HEK293 (cell line): ENCODE data around the gene TRIM46.

Experiments used
- BCL11B ChIP-seq: fragments of 450-650 bp; formaldehyde crosslinking; IDR thresholded peaks from 2 replicates; pipeline ENCODE4 v1.5.1; 2016; ENCODE audit warnings: low read depth, missing biosample characterization, missing genetic modification characterization
- GLI4 ChIP-seq: fragments of 450-650 bp; formaldehyde crosslinking; IDR thresholded peaks from 2 replicates; pipeline ENCODE4 v1.5.1; 2016; ENCODE audit warnings: missing biosample characterization, missing genetic modification characterization
- MYNN ChIP-seq: fragments of 450-650 bp; formaldehyde crosslinking; IDR thresholded peaks from 2 replicates; pipeline ENCODE4 v1.5.1; 2016; ENCODE audit warnings: missing biosample characterization, missing genetic modification characterization, borderline replicate concordance
- WT1 ChIP-seq: fragments of 450-650 bp; formaldehyde crosslinking; IDR thresholded peaks from 2 replicates; pipeline ENCODE4 v1.5.1; 2016; ENCODE audit warnings: missing biosample characterization, missing genetic modification characterization
- YY2 ChIP-seq: fragments of 450-650 bp; formaldehyde crosslinking; IDR thresholded peaks from 2 replicates; pipeline ENCODE4 v1.5.1; 2016; ENCODE audit warnings: missing biosample characterization, missing genetic modification characterization
- ZBTB20 ChIP-seq: fragments of 450-650 bp; formaldehyde crosslinking; IDR thresholded peaks from 2 replicates; pipeline ENCODE4 v1.5.1; 2016; ENCODE audit warnings: missing biosample characterization, missing genetic modification characterization
- ZBTB21 ChIP-seq: fragments of 450-650 bp; formaldehyde crosslinking; IDR thresholded peaks from 2 replicates; pipeline ENCODE4 v1.5.1; 2017; ENCODE audit warnings: missing biosample characterization, missing genetic modification characterization
- ZFP37 ChIP-seq: fragments of 450-650 bp; formaldehyde crosslinking; IDR thresholded peaks from 2 replicates; pipeline ENCODE4 v1.5.1; 2016; ENCODE audit warnings: missing biosample characterization, missing genetic modification characterization
- ZFP69B ChIP-seq: fragments of 450-650 bp; formaldehyde crosslinking; IDR thresholded peaks from 2 replicates; pipeline ENCODE4 v1.5.1; 2016; ENCODE audit warnings: missing biosample characterization, missing genetic modification characterization
- ZNF132 ChIP-seq: fragments of 450-650 bp; formaldehyde crosslinking; IDR thresholded peaks from 2 replicates; pipeline ENCODE4 v1.5.1; 2017; ENCODE audit warnings: missing biosample characterization, missing genetic modification characterization, borderline replicate concordance
- ZNF184 ChIP-seq: fragments of 450-650 bp; IDR thresholded peaks from 2 replicates; pipeline ENCODE4 v1.5.1; 2018; ENCODE audit warnings: missing biosample characterization, mild to moderate bottlenecking, missing genetic modification characterization
- ZNF211 ChIP-seq: fragments of 450-650 bp; formaldehyde crosslinking; IDR thresholded peaks from 2 replicates; pipeline ENCODE4 v1.5.1; 2016; ENCODE audit warnings: low read depth, missing biosample characterization, missing genetic modification characterization
- ZNF311 ChIP-seq: fragments of 450-650 bp; formaldehyde crosslinking; IDR thresholded peaks from 2 replicates; pipeline ENCODE4 v1.5.1; 2017; ENCODE audit warnings: missing biosample characterization, missing genetic modification characterization, borderline replicate concordance
- ZNF37A ChIP-seq: fragments of 450-650 bp; IDR thresholded peaks from 2 replicates; pipeline ENCODE4 v1.5.1; 2018; ENCODE audit warnings: missing biosample characterization, missing genetic modification characterization
- ZNF394 ChIP-seq: fragments of 450-650 bp; formaldehyde crosslinking; IDR thresholded peaks from 2 replicates; pipeline ENCODE4 v1.5.1; 2016; ENCODE audit warnings: missing biosample characterization, missing genetic modification characterization, mild to moderate bottlenecking, moderate library complexity, borderline replicate concordance
- ZNF521 ChIP-seq: fragments of 450-650 bp; formaldehyde crosslinking; IDR thresholded peaks from 2 replicates; pipeline ENCODE4 v1.5.1; 2017; ENCODE audit warnings: missing biosample characterization, mild to moderate bottlenecking, missing genetic modification characterization
- ZNF529 ChIP-seq: fragments of 450-650 bp; formaldehyde crosslinking; IDR thresholded peaks from 2 replicates; pipeline ENCODE4 v1.5.1; 2017; ENCODE audit warnings: missing genetic modification characterization, missing biosample characterization; ENCODE audit not compliant: insufficient replicate concordance
- ZNF560 ChIP-seq: fragments of 450-650 bp; formaldehyde crosslinking; IDR thresholded peaks from 2 replicates; pipeline ENCODE4 v1.5.1; 2017; ENCODE audit warnings: missing biosample characterization, missing genetic modification characterization, borderline replicate concordance
- ZNF571 ChIP-seq: fragments of 450-650 bp; formaldehyde crosslinking; IDR thresholded peaks from 2 replicates; pipeline ENCODE4 v1.5.0; 2017; ENCODE audit warnings: missing biosample characterization, missing genetic modification characterization
- ZNF677 ChIP-seq: fragments of 450-650 bp; IDR thresholded peaks from 2 replicates; pipeline ENCODE4 v1.5.0; 2018; ENCODE audit warnings: missing biosample characterization, mild to moderate bottlenecking, missing genetic modification characterization, moderate library complexity
- ZNF747 ChIP-seq: fragments of 450-650 bp; formaldehyde crosslinking; IDR thresholded peaks from 2 replicates; pipeline ENCODE4 v1.5.1; 2016; ENCODE audit warnings: missing biosample characterization, missing genetic modification characterization
- ZNF768 ChIP-seq: fragments of 450-650 bp; formaldehyde crosslinking; IDR thresholded peaks from 2 replicates; pipeline ENCODE4 v1.5.1; 2018; ENCODE audit warnings: missing biosample characterization, mild to moderate bottlenecking, missing genetic modification characterization
- ZNF791 ChIP-seq: fragments of 450-650 bp; formaldehyde crosslinking; IDR thresholded peaks from 2 replicates; pipeline ENCODE4 v1.5.1; 2016; ENCODE audit warnings: missing biosample characterization, missing genetic modification characterization
- ZNF843 ChIP-seq: fragments of 450-650 bp; formaldehyde crosslinking; IDR thresholded peaks from 2 replicates; pipeline ENCODE4 v1.5.1; 2016; ENCODE audit warnings: missing biosample characterization, missing genetic modification characterization
- ZSCAN30 ChIP-seq: fragments of 450-650 bp; IDR thresholded peaks from 2 replicates; pipeline ENCODE4 v1.5.1; 2018; ENCODE audit warnings: missing biosample characterization, mild to moderate bottlenecking, missing genetic modification characterization, moderate library complexity
- ZXDB ChIP-seq: fragments of 450-650 bp; formaldehyde crosslinking; IDR thresholded peaks from 2 replicates; pipeline ENCODE4 v1.5.1; 2016; ENCODE audit warnings: missing biosample characterization, missing genetic modification characterization
- TF ChIP-seq, protein P1 (sequence below): fragments of 450-650 bp; formaldehyde crosslinking; IDR thresholded peaks from 2 replicates; pipeline ENCODE4 v1.5.1; 2016; ENCODE audit warnings: missing biosample characterization, missing genetic modification characterization
- TF ChIP-seq, protein P2 (sequence below): fragments of 450-650 bp; formaldehyde crosslinking; IDR thresholded peaks from 2 replicates; pipeline ENCODE4 v1.5.1; 2016; ENCODE audit warnings: missing biosample characterization, missing genetic modification characterization, borderline replicate concordance
- TF ChIP-seq, protein P3 (sequence below): fragments of 450-650 bp; formaldehyde crosslinking; IDR thresholded peaks from 2 replicates; pipeline ENCODE4 v1.5.1; 2016; ENCODE audit warnings: missing biosample characterization, missing genetic modification characterization, borderline replicate concordance
- TF ChIP-seq, protein P4 (sequence below): fragments of 450-650 bp; formaldehyde crosslinking; IDR thresholded peaks from 2 replicates; pipeline ENCODE4 v1.5.1; 2016; ENCODE audit warnings: missing biosample characterization, missing genetic modification characterization
- TF ChIP-seq, protein P5 (sequence below): fragments of 450-650 bp; formaldehyde crosslinking; IDR thresholded peaks from 2 replicates; pipeline ENCODE4 v1.5.0; 2017; ENCODE audit warnings: missing biosample characterization, missing genetic modification characterization, borderline replicate concordance

Gene TRIM46

DNA sequence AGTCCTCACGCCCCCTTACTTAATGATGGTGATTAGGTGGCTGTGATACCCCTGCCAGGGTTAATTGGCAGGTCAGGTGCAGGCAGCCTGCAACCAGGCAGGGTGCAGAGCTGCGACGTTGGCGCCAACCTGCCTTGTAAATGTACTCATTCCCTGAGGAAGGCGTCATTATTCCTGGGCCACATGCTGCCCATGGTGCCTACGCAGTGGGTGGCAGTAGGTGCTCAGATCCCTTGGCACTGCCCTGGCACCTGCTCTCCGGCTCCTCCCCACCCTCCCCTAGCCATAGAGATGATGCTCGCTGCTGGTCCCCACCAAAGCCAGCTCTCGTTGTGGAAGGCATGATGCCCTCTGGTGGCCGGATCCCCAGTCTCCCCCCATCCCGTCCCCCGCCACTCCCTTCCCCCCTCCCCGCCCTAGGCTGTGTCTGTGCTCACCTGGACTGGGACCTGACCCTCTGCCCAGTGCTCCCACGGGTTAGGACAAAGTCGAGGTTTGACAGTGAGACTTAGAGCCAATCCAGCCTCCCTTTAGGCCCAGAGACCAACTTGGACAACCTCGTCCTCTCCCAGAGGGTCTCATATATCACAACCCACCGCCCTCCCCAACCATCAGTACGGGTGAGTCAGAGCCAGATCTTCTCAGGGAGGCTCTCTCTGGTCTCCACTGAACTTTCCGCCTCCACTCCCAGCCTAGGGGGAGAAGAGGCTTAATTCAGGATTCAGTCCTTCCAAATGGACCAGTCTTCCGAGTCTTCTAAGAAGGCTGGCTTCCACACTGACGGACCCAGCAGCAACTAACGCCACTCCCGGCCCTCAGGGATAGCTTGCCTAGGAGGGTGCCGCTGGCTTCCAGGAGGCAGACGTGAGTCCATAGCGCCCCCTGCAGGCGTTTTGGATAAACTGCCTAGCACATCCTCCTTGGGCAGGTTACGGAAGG lies 6.2 kb upstream of the TRIM46 start (continued):
- TF ChIP-seq WT1 (tag by site-specific recombination) = 0 out of 2 replicates have a peak, but pooled peaks have one; percentile 23
- TF ChIP-seq, protein P1, sequence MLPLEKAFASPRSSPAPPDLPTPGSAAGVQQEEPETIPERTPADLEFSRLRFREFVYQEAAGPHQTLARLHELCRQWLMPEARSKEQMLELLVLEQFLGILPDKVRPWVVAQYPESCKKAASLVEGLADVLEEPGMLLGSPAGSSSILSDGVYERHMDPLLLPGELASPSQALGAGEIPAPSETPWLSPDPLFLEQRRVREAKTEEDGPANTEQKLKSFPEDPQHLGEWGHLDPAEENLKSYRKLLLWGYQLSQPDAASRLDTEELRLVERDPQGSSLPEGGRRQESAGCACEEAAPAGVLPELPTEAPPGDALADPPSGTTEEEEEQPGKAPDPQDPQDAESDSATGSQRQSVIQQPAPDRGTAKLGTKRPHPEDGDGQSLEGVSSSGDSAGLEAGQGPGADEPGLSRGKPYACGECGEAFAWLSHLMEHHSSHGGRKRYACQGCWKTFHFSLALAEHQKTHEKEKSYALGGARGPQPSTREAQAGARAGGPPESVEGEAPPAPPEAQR (tag by site-specific recombination) = no peak
- TF ChIP-seq ZNF521 (tag by site-specific recombination) = no peak
- TF ChIP-seq ZNF184 (tag by site-specific recombination) = no peak
- TF ChIP-seq, protein P2, sequence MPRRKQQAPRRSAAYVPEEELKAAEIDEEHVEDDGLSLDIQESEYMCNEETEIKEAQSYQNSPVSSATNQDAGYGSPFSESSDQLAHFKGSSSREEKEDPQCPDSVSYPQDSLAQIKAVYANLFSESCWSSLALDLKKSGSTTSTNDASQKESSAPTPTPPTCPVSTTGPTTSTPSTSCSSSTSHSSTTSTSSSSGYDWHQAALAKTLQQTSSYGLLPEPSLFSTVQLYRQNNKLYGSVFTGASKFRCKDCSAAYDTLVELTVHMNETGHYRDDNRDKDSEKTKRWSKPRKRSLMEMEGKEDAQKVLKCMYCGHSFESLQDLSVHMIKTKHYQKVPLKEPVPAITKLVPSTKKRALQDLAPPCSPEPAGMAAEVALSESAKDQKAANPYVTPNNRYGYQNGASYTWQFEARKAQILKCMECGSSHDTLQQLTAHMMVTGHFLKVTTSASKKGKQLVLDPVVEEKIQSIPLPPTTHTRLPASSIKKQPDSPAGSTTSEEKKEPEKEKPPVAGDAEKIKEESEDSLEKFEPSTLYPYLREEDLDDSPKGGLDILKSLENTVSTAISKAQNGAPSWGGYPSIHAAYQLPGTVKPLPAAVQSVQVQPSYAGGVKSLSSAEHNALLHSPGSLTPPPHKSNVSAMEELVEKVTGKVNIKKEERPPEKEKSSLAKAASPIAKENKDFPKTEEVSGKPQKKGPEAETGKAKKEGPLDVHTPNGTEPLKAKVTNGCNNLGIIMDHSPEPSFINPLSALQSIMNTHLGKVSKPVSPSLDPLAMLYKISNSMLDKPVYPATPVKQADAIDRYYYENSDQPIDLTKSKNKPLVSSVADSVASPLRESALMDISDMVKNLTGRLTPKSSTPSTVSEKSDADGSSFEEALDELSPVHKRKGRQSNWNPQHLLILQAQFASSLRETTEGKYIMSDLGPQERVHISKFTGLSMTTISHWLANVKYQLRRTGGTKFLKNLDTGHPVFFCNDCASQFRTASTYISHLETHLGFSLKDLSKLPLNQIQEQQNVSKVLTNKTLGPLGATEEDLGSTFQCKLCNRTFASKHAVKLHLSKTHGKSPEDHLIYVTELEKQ = no peak
- no peak; the same call in 1 of the 2 replicates for TF ChIP-seq ZBTB20 (tag by site-specific recombination)
- TF ChIP-seq ZNF394 (tag by site-specific recombination) = peak; percentile 39; the same call in 1 of the 2 replicates
- TF ChIP-seq, protein P3, sequence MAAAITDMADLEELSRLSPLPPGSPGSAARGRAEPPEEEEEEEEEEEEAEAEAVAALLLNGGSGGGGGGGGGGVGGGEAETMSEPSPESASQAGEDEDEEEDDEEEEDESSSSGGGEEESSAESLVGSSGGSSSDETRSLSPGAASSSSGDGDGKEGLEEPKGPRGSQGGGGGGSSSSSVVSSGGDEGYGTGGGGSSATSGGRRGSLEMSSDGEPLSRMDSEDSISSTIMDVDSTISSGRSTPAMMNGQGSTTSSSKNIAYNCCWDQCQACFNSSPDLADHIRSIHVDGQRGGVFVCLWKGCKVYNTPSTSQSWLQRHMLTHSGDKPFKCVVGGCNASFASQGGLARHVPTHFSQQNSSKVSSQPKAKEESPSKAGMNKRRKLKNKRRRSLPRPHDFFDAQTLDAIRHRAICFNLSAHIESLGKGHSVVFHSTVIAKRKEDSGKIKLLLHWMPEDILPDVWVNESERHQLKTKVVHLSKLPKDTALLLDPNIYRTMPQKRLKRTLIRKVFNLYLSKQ (tag by site-specific recombination) = no peak
- no peak for TF ChIP-seq ZNF768
- TF ChIP-seq ZNF747 (tag by site-specific recombination) = no peak
- TF ChIP-seq ZNF132 (tag by site-specific recombination) = no peak
- no peak for TF ChIP-seq YY2 (tag by site-specific recombination)
- TF ChIP-seq, protein P4, sequence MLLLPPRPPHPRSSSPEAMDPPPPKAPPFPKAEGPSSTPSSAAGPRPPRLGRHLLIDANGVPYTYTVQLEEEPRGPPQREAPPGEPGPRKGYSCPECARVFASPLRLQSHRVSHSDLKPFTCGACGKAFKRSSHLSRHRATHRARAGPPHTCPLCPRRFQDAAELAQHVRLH (tag by site-specific recombination) = no peak
- no peak for TF ChIP-seq ZNF37A
- TF ChIP-seq ZNF843 (tag by site-specific recombination) = 0 out of 2 replicates have a peak, but pooled peaks have one; percentile 16
- TF ChIP-seq ZNF560 (tag by site-specific recombination) = no peak
- no peak for TF ChIP-seq ZBTB21 (tag by site-specific recombination)
- no peak for TF ChIP-seq ZNF211 (tag by site-specific recombination)
- TF ChIP-seq ZXDB (tag by site-specific recombination) = no peak
- TF ChIP-seq ZNF529 (tag by site-specific recombination) = no peak
- TF ChIP-seq MYNN (tag by site-specific recombination) = no peak
- no peak for TF ChIP-seq ZNF571
- TF ChIP-seq GLI4 (tag by site-specific recombination) = no peak
- TF ChIP-seq ZFP69B (tag by site-specific recombination) = 0 out of 2 replicates have a peak, but pooled peaks have one; percentile 38
- no peak for TF ChIP-seq ZNF311
- TF ChIP-seq, protein P5, sequence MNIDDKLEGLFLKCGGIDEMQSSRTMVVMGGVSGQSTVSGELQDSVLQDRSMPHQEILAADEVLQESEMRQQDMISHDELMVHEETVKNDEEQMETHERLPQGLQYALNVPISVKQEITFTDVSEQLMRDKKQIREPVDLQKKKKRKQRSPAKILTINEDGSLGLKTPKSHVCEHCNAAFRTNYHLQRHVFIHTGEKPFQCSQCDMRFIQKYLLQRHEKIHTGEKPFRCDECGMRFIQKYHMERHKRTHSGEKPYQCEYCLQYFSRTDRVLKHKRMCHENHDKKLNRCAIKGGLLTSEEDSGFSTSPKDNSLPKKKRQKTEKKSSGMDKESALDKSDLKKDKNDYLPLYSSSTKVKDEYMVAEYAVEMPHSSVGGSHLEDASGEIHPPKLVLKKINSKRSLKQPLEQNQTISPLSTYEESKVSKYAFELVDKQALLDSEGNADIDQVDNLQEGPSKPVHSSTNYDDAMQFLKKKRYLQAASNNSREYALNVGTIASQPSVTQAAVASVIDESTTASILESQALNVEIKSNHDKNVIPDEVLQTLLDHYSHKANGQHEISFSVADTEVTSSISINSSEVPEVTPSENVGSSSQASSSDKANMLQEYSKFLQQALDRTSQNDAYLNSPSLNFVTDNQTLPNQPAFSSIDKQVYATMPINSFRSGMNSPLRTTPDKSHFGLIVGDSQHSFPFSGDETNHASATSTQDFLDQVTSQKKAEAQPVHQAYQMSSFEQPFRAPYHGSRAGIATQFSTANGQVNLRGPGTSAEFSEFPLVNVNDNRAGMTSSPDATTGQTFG = no peak
- TF ChIP-seq ZNF791 = no peak
- TF ChIP-seq ZNF677 (tag by site-specific recombination) = no peak
- TF ChIP-seq ZSCAN30 (tag by site-specific recombination) = peak; percentile 85
- TF ChIP-seq BCL11B (tag by site-specific recombination) = no peak
- TF ChIP-seq ZFP37 (tag by site-specific recombination) = no peak
